Loucy (cell line): ENCODE data around the gene RBFOX2.

ENCODE experiments used
- CTCF ChIP-seq: fragments of 200-600 bp; sonication (generic); conservative IDR thresholded peaks from 2 replicates; pipeline ENCODE4 v1.5.1; 2014; ENCODE audit warnings: mild to moderate bottlenecking, antibody characterized with exemption, low read length
- EZH2phosphoT487 ChIP-seq: fragments of 200-600 bp; IDR thresholded peaks from 2 replicates; pipeline ENCODE4 v1.6.1; 2018; ENCODE audit warnings: antibody characterized with exemption, mild to moderate bottlenecking, moderate library complexity, borderline replicate concordance

GRCh38 chr22:36010090-36010489, 18.5 kb downstream of the RBFOX2 start:
- TF ChIP-seq CTCF (no peak), EZH2phosphoT487 (no peak)
